Measurements from ENCODE around the gene COL15A1.

Gene COL15A1

GRCh38 chr9:99062549-99062948 lies 118.8 kb downstream of the COL15A1 start:
- no peak for DNase-seq

DNA sequence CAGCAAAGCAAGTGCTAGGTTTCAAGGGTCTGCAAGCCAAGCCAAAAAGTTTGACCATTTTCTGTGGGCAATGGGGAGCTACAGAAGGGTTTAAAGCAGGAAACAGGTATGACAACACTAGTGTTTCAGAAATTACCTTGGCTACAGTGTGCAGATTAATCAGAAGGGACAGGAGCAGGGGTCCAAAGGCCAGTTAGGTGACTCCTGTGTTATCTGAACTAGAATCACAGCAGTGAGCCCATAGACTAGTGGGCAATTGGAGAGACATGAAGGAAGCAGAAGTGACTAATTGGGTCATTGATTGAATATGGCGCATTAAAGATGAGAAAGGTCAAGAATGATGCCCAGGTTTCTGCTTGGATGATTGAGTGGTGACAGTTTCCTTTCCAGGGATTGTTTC lies 119.8 kb downstream of the COL15A1 start:
- DNase-seq = no peak

GRCh38 chr9:99066571-99066970 lies 122.9 kb downstream of the COL15A1 start:
- DNase-seq = no peak

GRCh38 chr9:99069075-99069474 lies 125.4 kb downstream of the COL15A1 start:
- DNase-seq = no peak

DNA sequence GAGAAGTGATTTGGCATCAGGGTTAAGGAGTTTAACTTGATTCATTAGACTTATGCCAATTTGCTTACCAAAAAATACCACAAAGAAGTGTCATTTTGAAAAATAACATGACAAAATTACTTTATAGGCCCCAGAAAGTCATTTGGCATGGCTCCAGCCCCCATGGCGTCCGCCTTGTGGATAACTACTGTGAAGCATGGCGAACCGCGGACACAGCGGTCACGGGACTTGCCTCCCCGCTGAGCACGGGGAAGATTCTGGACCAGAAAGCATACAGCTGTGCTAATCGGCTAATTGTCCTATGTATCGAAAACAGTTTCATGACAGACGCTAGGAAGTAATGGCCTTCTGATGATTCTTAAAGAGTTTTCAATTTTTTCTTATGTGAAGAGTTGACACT lies 125.8 kb downstream of the COL15A1 start:
- no peak for DNase-seq

- DNase-seq = no peak
These were observed 127.0 kb downstream of the COL15A1 start for GRCh38 chr9:99070681-99071080.

DNA sequence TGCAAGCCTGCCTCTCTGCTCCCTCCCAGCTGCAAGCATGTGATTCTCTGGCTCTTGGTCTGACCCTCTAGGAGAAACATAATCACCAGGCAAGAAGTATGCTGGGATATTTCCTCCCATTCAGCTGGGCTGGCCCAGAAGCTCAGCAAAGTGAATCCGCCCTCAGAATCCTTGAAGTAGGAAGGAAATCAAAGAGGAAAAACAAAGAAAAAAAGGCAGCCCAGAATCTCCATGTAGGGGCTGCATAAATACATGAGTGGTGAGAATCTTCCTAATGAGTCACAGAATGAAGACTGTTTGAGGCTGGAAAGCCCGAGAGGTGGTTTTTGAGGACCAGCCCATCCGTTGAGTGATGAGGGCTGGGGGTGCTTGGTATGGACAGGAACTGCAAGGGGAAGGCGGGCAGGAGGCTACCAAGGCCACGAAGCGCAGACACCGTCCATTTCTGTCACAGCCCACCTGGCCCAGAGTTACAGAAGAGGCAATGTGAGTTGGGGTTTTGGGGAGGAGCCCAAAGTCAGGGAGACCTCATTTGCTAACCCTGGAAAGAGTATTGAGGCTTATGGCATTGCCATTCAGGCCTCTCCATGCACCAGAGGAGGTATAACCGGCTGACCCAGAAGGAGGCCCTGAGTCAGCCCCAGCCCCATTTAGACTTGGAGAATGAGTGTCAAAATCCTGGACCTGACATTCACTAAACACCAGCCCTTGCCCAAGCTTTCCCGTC lies 127.8 kb downstream of the COL15A1 start:
- DNase-seq = no peak

- DNase-seq = no peak
These were observed 128.3 kb downstream of the COL15A1 start for GRCh38 chr9:99072040-99072394.

GRCh38 chr9:99073347-99073746 lies 129.6 kb downstream of the COL15A1 start:
- no peak for DNase-seq

- DNase-seq = no peak
These were observed 130.5 kb downstream of the COL15A1 start for GRCh38 chr9:99073985-99074901.

DNA sequence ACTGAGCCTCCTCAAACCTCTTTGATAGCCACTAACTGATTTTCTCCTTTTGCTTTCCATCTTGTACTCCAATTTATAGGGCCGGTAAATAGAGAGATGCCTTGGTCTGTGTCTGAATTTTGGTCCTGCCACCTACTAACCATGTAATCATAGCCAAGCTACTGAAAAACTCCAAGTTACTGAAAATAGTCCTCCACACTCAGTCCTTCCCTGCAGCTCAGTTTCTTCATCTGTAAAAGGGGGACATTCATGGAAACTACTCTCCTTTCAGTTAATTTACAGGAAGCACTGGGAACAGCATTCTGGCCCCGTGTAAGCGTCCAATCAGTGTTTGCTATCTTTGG lies 131.2 kb downstream of the COL15A1 start:
- DNase-seq = no peak

DNA sequence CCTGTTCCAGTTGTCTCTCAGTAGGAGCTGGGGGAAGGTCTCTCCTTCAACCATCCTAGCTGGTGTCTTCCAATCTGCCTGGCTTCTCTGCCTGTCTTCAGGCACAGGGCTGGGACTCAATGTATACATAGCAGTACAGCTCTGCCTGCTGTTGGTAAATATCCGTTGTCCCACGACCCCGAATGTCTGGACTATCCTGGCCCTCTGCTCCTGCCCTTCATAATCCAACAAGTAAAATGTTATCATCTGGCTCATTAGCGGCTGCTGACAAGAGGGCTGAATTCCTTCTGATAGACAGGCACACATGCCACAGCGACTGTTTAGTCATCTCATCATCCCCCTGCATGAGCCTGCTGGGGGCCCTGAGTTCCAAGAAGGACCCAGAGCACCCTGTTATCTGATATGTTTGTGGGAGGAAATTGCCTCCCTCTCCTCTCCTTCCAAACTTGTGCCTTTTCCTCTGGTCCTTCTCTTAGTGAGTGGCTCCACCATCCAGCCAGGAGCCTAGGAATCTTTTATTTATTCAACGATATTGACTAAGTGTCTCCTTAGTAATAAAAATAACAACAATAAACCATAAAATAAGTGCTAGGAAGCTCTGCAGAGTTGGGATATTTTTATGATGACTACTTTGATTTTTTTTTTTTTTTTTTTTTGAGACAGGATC lies 131.7 kb downstream of the COL15A1 start:
- no peak for DNase-seq

DNA sequence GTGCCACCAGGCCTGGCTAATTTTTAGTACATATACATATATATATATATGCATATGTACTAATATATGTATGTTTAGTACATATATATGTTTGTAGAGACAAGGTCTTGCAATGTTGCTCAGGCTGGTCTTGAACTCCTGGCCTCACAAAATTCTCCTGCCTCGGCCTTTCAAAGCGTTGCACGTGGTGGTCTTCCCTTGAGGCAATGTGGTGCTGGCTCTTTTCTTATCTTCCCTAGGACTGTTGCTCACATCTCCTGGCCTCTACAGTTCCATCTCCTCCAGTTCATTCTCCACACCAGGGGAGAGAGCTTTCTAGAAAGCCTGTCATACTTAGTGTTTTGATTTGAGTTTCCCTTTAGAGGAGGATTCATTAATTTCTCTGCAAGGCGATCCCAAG lies 132.3 kb downstream of the COL15A1 start:
- no peak for DNase-seq

DNA sequence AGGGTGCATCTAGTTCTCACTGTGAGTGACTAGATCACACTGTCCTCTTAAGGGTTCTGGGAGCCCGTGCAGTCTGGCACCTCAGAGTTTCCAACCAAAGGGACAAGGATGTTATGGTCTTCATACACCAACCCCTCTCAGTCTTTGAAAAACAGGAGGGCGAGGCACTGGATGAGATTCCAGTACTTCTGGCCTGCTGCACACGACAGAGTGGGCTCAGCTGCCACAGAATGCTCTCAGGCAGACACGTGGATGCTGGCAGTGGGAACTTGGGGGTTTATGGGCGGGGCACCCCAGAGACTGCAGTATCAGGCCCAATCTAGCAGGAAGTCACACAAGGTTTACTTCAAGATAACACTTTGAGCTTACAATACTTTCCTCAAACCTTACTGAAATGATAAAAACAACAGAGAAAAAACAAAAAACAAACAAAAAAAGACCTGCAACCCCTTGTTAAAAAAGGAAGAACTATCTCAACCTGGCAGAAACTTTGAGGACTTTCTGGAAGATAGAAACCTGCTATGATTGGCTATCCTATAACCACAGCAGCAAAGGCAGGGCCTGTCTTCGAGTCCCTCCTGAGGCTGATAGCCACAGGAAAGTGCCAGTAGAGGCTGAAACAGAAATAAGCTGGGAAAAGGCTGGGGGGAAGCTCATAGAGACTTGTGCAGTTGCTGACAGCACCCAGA lies 132.9 kb downstream of the COL15A1 start:
- peak; percentile 76 for DNase-seq

DNA sequence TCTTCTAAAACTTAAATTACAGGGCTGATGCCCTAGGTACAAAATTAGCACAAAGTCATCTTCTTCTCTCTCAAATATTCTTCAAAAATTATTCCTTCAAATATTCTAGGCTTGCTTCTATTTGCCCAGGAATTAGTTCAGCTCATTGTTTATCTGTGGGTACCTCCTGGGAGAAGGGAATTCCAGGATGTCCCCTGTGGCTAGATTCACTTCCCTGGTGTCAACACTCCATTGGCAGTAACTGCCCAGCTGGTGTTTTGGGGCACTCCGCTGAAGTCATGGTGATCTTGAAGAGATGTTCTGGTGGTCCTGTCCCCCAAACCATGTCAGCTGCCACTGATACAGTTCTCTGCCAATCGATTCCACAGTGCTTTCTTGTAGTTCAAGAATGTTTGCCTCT lies 135.0 kb downstream of the COL15A1 start:
- DNase-seq = no peak

DNA sequence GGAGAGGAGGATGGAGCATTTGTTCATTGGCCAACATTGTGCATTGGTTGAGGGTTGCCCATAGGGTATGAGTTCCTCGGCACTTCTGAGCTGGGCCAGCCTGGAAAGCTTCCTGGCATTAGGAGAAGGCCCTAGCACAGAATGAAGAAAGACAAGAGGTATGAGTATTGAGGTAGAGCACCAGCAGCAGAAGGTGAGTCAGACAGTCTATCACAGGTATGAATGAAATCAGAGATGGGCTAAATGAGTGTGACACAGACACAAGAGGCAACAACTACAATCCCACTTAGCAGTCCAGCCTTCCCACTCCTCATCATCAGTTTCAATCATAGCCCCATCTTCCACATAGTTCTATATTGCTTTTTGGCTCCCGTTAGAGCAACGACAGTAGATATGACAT lies 135.8 kb downstream of the COL15A1 start:
- no peak for DNase-seq

DNA sequence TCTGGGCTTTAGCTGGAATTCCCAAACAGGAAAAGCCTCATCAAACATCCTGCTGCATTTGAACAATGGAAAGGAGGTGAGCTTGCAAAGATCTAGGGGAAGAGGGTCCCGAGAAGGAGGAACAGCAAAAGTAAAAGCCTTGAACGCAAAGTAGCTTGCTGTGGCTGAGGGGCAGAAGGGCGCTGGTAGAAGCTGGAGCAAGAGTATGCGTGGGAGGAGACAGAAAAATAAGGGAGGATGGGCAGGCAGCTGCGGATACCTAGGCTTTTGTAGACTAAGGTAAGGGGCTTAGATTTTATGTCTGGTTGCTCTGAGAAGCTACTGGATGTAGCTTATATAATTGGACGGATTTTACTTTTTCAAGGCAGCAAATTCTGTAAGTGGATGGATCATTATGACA lies 139.3 kb downstream of the COL15A1 start:
- no peak for DNase-seq

- no peak for DNase-seq
These were observed 142.5 kb downstream of the COL15A1 start for GRCh38 chr9:99085949-99086948.

GRCh38 chr9:99087462-99087861 lies 143.8 kb downstream of the COL15A1 start:
- no peak for DNase-seq

GRCh38 chr9:99090336-99091130 lies 146.8 kb downstream of the COL15A1 start:
- no peak for DNase-seq

Data from activated effector memory CD4-positive, alpha-beta T cell treated with anti-CD3 and anti-CD28 coated beads, Interleukin-2, amount 50 U/mL, for 16 hours (primary cell).